ENCODE measurements around the gene SLC25A31. TPM values are rescaled to one million over a fixed set of nuclear protein-coding genes. Genes with fewer than 3 reads are reported as not detected.
A peak's percentile ranks its signal among the peaks of the same experiment; 100 is the strongest.

Gene SLC25A31
- total and polyA plus RNA-seq, 2 experiments from 2014 or later = not detected

DNA sequence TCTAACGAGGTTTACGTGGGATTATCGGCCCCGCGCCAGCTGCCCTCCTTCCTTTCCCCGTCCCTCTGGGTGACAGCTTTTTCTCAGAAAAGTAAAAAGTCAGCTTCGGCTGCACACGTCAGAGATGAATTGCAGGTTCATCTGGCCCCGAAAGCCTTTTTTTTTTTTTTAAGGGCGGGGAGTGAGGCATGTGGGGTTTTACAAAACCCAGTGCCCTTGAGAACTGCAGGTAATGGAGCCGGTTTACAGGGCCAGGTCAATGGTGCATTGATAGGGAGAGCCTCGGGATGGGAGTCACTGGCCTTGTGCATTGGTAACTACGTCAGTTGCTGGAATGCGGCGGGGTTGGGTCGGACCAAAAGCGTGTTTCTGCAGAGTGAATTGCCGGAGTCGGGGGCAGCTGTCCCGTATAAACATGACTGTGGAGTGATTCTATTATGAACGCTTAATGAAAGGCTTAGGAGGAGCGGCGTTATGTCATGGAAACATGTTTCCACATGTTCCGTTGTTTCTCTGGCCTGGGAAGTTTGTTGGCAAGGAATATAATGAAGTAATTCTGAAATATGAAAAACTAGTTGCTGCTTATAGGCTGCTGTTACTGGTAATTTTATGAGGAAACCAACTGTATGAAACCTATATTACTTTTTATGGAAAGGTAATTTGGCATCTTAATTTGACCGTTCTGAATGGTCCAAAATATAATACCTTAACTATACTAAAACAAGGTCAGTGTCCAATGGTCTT lies 53.0 kb downstream of the SLC25A31 start (continued):
- no peak for TF ChIP-seq REST (IDR thresholded peaks at IDR 0.05; ENCODE audit: unreplicated experiment)
- no peak for TF ChIP-seq POLR2AphosphoS5 (IDR thresholded peaks at IDR 0.05; ENCODE audit: low read depth)
- no peak for TF ChIP-seq ZNF114 (CRISPR knock-in tag; IDR thresholded peaks at IDR 0.05)
- TF ChIP-seq CREB1 (CRISPR knock-in tag; IDR thresholded peaks at IDR 0.05; ENCODE audit: low read depth) = 0 out of 2 replicates have a peak, but pooled peaks have one; percentile 18

DNA sequence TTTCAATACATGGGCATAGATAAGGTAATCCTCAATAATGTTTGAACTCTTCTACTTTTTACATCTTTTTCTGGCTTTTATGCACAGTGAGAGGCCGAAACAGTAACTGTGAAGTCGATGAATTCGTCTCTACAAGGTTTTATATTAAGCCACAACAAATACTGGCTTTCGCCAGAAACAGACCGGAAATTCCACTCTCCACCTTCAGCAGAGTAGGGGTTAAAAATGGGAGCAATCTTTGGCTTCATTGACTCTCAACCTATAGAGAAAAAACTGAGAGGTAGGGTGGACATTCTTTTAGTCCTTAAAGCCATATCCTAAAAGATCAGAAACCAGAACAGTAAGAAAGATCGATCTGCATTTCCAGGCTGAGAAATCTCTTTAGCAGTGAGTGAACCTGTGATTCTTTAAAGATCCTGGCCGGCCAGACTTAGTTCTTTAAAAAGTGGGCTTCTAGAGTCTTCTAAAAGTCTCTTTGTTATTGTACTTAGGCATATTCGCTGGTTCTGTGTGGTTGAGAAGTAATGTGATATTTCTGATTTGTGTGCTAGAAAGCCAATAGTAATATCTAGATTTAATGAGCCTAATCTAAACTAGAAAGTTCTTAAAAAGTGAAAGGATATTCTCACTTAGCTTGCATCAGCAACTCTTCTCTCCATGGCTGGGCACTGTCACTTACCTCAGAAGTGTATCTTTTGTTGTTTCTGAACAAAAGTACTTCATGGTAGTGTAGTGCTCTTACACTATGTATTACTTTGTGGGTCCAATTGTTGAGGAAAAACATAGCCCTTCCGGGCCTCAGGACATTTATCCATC lies 54.0 kb downstream of the SLC25A31 start:
- no peaks in the 10 kb centered on the region for H4K20me1 ChIP-seq (replicated peaks; ENCODE audit: insufficient read depth)
- peaks cover 55% of the 10 kb centered on the region for H3K27me3 ChIP-seq (ENCODE audit: insufficient read depth)
- H3K79me2 ChIP-seq (replicated peaks; ENCODE audit: insufficient read depth) = no peaks in the 10 kb centered on the region
- no peak for ATAC-seq
- H3K36me3 ChIP-seq (ENCODE audit: insufficient read depth) = no peaks in the 10 kb centered on the region
- H3K36me3 Mint-ChIP-seq (ENCODE audit: low read depth) = peaks cover 4% of the 10 kb centered on the region; the same call in 1 of the 3 replicates
- peak overlapping the region; percentile 92 for H3K4me2 ChIP-seq
- peaks cover 30% of the 10 kb centered on the region for H3K27me3 Mint-ChIP-seq (ENCODE audit: insufficient read depth, low read depth, poor library complexity)
- peaks cover 20% of the 10 kb centered on the region for H3K4me1 Mint-ChIP-seq
- H3K4me3 Mint-ChIP-seq = peak overlapping the region; percentile 87; the same call in 1 of the 3 replicates
- H3K27ac Mint-ChIP-seq = no peak overlapping the region
- H3K27ac ChIP-seq (ENCODE audit: low read depth) = no peak overlapping the region
- peaks cover 13% of the 10 kb centered on the region; the same call in 1 of the 2 replicates for H3K4me1 ChIP-seq (ENCODE audit: insufficient read depth)
- H3K9me2 ChIP-seq (ENCODE audit: insufficient read depth) = no peaks in the 10 kb centered on the region
- no peak overlapping the region for H2AFZ ChIP-seq
- 0 out of 2 replicates have a peak, but pooled peaks cover 7% of the 10 kb centered on the region for H3F3A ChIP-seq (replicated peaks; ENCODE audit: low read depth)
- H3K4me3 ChIP-seq = peak overlapping the region; percentile 69; the same call in 1 of the 2 replicates
- TF ChIP-seq, protein P1, sequence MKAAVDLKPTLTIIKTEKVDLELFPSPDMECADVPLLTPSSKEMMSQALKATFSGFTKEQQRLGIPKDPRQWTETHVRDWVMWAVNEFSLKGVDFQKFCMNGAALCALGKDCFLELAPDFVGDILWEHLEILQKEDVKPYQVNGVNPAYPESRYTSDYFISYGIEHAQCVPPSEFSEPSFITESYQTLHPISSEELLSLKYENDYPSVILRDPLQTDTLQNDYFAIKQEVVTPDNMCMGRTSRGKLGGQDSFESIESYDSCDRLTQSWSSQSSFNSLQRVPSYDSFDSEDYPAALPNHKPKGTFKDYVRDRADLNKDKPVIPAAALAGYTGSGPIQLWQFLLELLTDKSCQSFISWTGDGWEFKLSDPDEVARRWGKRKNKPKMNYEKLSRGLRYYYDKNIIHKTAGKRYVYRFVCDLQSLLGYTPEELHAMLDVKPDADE (IDR thresholded peaks at IDR 0.05) = no peak
- TF ChIP-seq POLR2AphosphoS5 (IDR thresholded peaks at IDR 0.05; ENCODE audit: low read depth) (no peak), REST (IDR thresholded peaks at IDR 0.05; ENCODE audit: unreplicated experiment) (no peak), STAT1 (IDR thresholded peaks at IDR 0.05; ENCODE audit: unreplicated experiment) (no peak), JUNB (IDR thresholded peaks at IDR 0.05; ENCODE audit: unreplicated experiment) (no peak), NANOG (IDR thresholded peaks at IDR 0.05; ENCODE audit: borderline replicate concordance) (no peak), EZH2 (IDR thresholded peaks at IDR 0.05; ENCODE audit: low read depth, unreplicated experiment) (no peak), CREB1 (CRISPR knock-in tag; IDR thresholded peaks at IDR 0.05; ENCODE audit: low read depth) (no peak), CTCF (conservative IDR thresholded peaks at IDR 0.05; ENCODE audit: low read depth in 2 of 2) (no peak), ZNF114 (CRISPR knock-in tag; IDR thresholded peaks at IDR 0.05) (no peak)
- no peak for DNase-seq (ENCODE audit: low spot score)
- peaks cover 7% of the 10 kb centered on the region for H3K9me3 Mint-ChIP-seq
